PFSK-1 (cell line): Measurements from ENCODE around the gene HMX2.

Experiments used
- FOXP2 ChIP-seq: optimal IDR thresholded peaks from 2 replicates; pipeline ENCODE3; 2011; ENCODE audit warnings: borderline replicate concordance, control low read depth, inconsistent platforms; ENCODE audit not compliant: insufficient read depth; ENCODE audit errors: extremely low read length, extremely low read depth
- POLR2AphosphoS5 ChIP-seq: IDR thresholded peaks from 2 replicates; pipeline ENCODE4 v1.6.1; 2012; ENCODE audit warnings: low read depth, mild to moderate bottlenecking, control low read depth, low read length, moderate library complexity
- REST ChIP-seq, 2 experiments: IDR thresholded peaks; 2 replicates each; pipeline versions ENCODE4 v1.6.1 to v1.8.0; 2011 to 2012; ENCODE audit warnings: low read depth in 2 of 2, low read length in 2 of 2, control low read depth in 1 of 2, inconsistent platforms in 1 of 2, mild to moderate bottlenecking in 1 of 2, moderate library complexity in 1 of 2; ENCODE audit not compliant: insufficient read depth in 1 of 2
- SIN3A ChIP-seq: IDR thresholded peaks from 2 replicates; pipeline ENCODE4 v1.6.1; 2012; ENCODE audit warnings: mild to moderate bottlenecking, low read length, moderate library complexity, borderline replicate concordance; ENCODE audit not compliant: insufficient read depth
- TAF1 ChIP-seq: IDR thresholded peaks from 2 replicates; pipeline ENCODE4 v1.6.1; 2012; ENCODE audit warnings: low read length, control low read depth, borderline replicate concordance; ENCODE audit not compliant: insufficient read depth

The HMX2 gene

DNA sequence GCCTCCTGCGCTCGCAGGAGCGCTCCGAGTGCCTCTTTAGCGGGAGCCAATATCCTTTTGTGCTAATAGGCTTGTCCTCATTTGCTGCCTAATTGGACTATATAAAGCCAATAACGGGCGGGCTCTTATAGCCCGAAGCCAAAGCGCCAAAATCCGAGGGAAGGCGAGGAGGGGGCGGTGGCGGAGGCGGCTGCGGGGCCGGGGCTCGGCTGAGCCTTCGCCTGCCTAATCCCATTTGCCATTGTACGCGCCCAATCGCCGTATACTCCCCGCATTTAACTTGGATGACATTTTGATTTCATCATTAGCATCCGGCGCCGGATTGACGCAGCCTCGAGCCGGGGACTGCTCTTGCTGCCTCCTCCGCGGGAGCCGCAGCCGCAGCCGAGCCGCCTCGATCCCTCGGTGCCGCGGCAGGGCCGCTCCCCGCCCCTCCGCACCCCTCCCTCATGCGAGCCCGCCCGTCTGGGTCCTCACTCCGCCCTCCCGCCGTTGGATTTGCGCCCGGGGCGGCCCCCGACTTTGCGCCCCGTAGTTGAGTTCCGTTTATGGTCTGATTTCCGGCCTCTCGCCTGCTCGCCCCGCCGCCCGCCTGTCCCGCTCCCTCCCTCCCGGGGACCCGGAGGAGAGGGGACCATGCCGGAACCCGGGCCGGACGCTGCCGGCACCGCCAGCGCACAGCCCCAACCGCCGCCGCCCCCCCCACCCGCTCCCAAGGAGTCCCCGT lies 12.4 kb upstream of the HMX2 start, which contains the start of gene HMX3:
HMX3 (plus strand) TSS at position 556 of the 727 bp plus-strand sequence; CDS start at position 637, 81 bp downstream.
- TF ChIP-seq REST (IDR thresholded peaks at IDR 0.05; ENCODE audit: insufficient read depth in 1 of 2, low read depth in 2 of 2, low read length in 2 of 2), result no peak
- TF ChIP-seq FOXP2, result no peak
- no peak for TF ChIP-seq TAF1
- no peak for TF ChIP-seq POLR2AphosphoS5
- TF ChIP-seq SIN3A, result no peak

- TF ChIP-seq REST (IDR thresholded peaks at IDR 0.05; ENCODE audit: insufficient read depth in 1 of 2, low read depth in 2 of 2, low read length in 2 of 2) (no peak), FOXP2 (no peak), SIN3A (no peak), TAF1 (no peak), POLR2AphosphoS5 (no peak)
Observed at GRCh38 chr10:123136221-123136805, 11.6 kb upstream of the HMX2 start.

GRCh38 chr10:123136806-123137642 lies 10.9 kb upstream of the HMX2 start:
- TF ChIP-seq REST (IDR thresholded peaks at IDR 0.05; ENCODE audit: insufficient read depth in 1 of 2, low read depth in 2 of 2, low read length in 2 of 2), result no peak
- TF ChIP-seq SIN3A, result no peak
- no peak for TF ChIP-seq TAF1
- TF ChIP-seq FOXP2, result no peak

GRCh38 chr10:123139165-123139520 lies 8.8 kb upstream of the HMX2 start:
- no peak for TF ChIP-seq REST (IDR thresholded peaks at IDR 0.05; ENCODE audit: insufficient read depth in 1 of 2, low read depth in 2 of 2, low read length in 2 of 2)
- TF ChIP-seq TAF1, result no peak
- no peak for TF ChIP-seq POLR2AphosphoS5
